LNCaP clone FGC (cell line): ENCODE results near the gene C2CD3.

Experiments
- DNase-seq: peaks from one replicate; pipeline ENCODE4 v3.0.0-alpha.2; 2011; ENCODE audit warnings: low read depth
- H3K4me3 ChIP-seq: 2 replicates; pipeline ENCODE4 v1.5.1; 2011; ENCODE audit warnings: mild to moderate bottlenecking, low read depth, low read length, control low read depth
- CTCF ChIP-seq: IDR thresholded peaks from 2 replicates; pipeline ENCODE4 v1.5.1; 2012; ENCODE audit warnings: mild to moderate bottlenecking; ENCODE audit not compliant: control insufficient read depth, insufficient read depth; ENCODE audit errors: extremely low read depth

C2CD3 gene

GRCh38 chr11:74033046-74033445 is 137.8 kb downstream of the C2CD3 start:
- H3K4me3 ChIP-seq: no peak overlapping the region
- no peak for DNase-seq
- no peak for TF ChIP-seq CTCF

- no peak for TF ChIP-seq CTCF
- DNase-seq: no peak
- no peak overlapping the region for H3K4me3 ChIP-seq
Observed at GRCh38 chr11:74030723-74031676, 139.8 kb downstream of the C2CD3 start.

- no peak for TF ChIP-seq CTCF
- no peak for DNase-seq
- H3K4me3 ChIP-seq: no peak overlapping the region
Observed at GRCh38 chr11:74025467-74026166, 145.2 kb downstream of the C2CD3 start.

- TF ChIP-seq CTCF: no peak
- H3K4me3 ChIP-seq: no peak overlapping the region
- no peak for DNase-seq
Observed at GRCh38 chr11:74024261-74025029, 146.4 kb downstream of the C2CD3 start.

- no peak for DNase-seq
Observed at GRCh38 chr11:74023276-74023675, 147.5 kb downstream of the C2CD3 start.

GRCh38 chr11:74022546-74022945 is 148.3 kb downstream of the C2CD3 start:
- no peak for TF ChIP-seq CTCF
- DNase-seq: no peak
- H3K4me3 ChIP-seq: no peak overlapping the region

More at GRCh38 chr11:74023276-74023675, 147.5 kb downstream of the C2CD3 start:
- no peak overlapping the region for H3K4me3 ChIP-seq
- TF ChIP-seq CTCF: no peak
